ENCODE data around the gene GADD45A.

Gene GADD45A

GRCh38 chr1:67721650-67722291 lies 36.8 kb downstream of the GADD45A start:
- TF ChIP-seq FOXP2 (optimal IDR thresholded peaks at IDR 0.05; ENCODE audit: borderline replicate concordance, extremely low read depth, extremely low read length, insufficient read depth) = no peak
- no peak for TF ChIP-seq POLR2AphosphoS5 (IDR thresholded peaks at IDR 0.05; ENCODE audit: low read depth, low read length)
- TF ChIP-seq SIN3A (IDR thresholded peaks at IDR 0.05; ENCODE audit: borderline replicate concordance, insufficient read depth, low read length) = no peak
- TF ChIP-seq REST (IDR thresholded peaks at IDR 0.05; ENCODE audit: insufficient read depth in 1 of 2, low read depth in 2 of 2, low read length in 2 of 2) = no peak
- no peak for TF ChIP-seq TAF1 (IDR thresholded peaks at IDR 0.05; ENCODE audit: borderline replicate concordance, insufficient read depth, low read length)

- no peak for TF ChIP-seq REST (IDR thresholded peaks at IDR 0.05; ENCODE audit: insufficient read depth in 1 of 2, low read depth in 2 of 2, low read length in 2 of 2)
- no peak for TF ChIP-seq FOXP2 (optimal IDR thresholded peaks at IDR 0.05; ENCODE audit: borderline replicate concordance, extremely low read depth, extremely low read length, insufficient read depth)
- no peak for TF ChIP-seq POLR2AphosphoS5 (IDR thresholded peaks at IDR 0.05; ENCODE audit: low read depth, low read length)
- no peak for TF ChIP-seq SIN3A (IDR thresholded peaks at IDR 0.05; ENCODE audit: borderline replicate concordance, insufficient read depth, low read length)
- no peak for TF ChIP-seq TAF1 (IDR thresholded peaks at IDR 0.05; ENCODE audit: borderline replicate concordance, insufficient read depth, low read length)
Observed at GRCh38 chr1:67722292-67722944, 37.4 kb downstream of the GADD45A start.

- TF ChIP-seq REST (IDR thresholded peaks at IDR 0.05; ENCODE audit: insufficient read depth in 1 of 2, low read depth in 2 of 2, low read length in 2 of 2) (peak in 1 of 2 experiments; percentile 59; a peak in 1 of 4 replicates), SIN3A (IDR thresholded peaks at IDR 0.05; ENCODE audit: borderline replicate concordance, insufficient read depth, low read length) (no peak), FOXP2 (optimal IDR thresholded peaks at IDR 0.05; ENCODE audit: borderline replicate concordance, extremely low read depth, extremely low read length, insufficient read depth) (no peak)
Observed at GRCh38 chr1:67723126-67723525, 38.1 kb downstream of the GADD45A start.

- TF ChIP-seq REST (IDR thresholded peaks at IDR 0.05; ENCODE audit: insufficient read depth in 1 of 2, low read depth in 2 of 2, low read length in 2 of 2) (no peak), SIN3A (IDR thresholded peaks at IDR 0.05; ENCODE audit: borderline replicate concordance, insufficient read depth, low read length) (no peak), FOXP2 (optimal IDR thresholded peaks at IDR 0.05; ENCODE audit: borderline replicate concordance, extremely low read depth, extremely low read length, insufficient read depth) (no peak), TAF1 (IDR thresholded peaks at IDR 0.05; ENCODE audit: borderline replicate concordance, insufficient read depth, low read length) (no peak), POLR2AphosphoS5 (IDR thresholded peaks at IDR 0.05; ENCODE audit: low read depth, low read length) (no peak)
Observed at GRCh38 chr1:67723620-67724019, 38.6 kb downstream of the GADD45A start.

All from PFSK-1 (cell line).